ENCODE results near the gene ALDH8A1.

The ALDH8A1 gene

GRCh38 chr6:134964451-134965203, 14.7 kb upstream of the ALDH8A1 start:
- Mint-ChIP-seq H3K36me3 (peaks cover 48 to 67% of the 10 kb centered on the region in 2 donors), H3K4me1 (no peaks in the 10 kb centered on the region), H3K27ac (no peak overlapping the region), H3K4me3 (no peak overlapping the region), H3K27me3 (no peaks in the 10 kb centered on the region), H3K9me3 (peaks cover 8 to 10% of the 10 kb centered on the region in 2 donors)
- no peak for ATAC-seq (replicated peaks)
- no peak for DNase-seq

DNA sequence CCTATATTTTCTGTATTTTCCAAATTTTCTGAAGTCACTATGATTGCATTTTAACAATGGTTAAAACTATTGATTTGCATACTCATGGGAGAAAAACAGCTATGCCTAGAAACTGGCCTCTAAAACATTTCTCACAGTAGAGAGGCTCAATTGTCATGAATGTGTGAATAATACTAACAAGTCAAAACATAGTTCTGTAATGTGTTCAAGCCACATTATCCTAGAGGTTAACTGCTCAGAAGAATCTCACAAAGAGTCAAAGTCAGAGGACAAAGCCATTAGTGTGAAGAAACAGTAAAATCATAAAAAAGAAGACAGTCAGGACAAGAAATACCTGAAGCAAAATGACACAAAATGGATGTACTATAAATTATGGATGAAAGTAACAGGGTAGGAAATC, 12.5 kb upstream of the ALDH8A1 start:
- Mint-ChIP-seq H3K4me3 (no peak overlapping the region), H3K27me3 (no peaks in the 10 kb centered on the region), H3K27ac (no peak overlapping the region), H3K9me3 (peaks cover 8 to 10% of the 10 kb centered on the region in 2 donors), H3K36me3 (peaks cover 43 to 62% of the 10 kb centered on the region in 2 donors), H3K4me1 (no peaks in the 10 kb centered on the region)
- ATAC-seq (replicated peaks) (no peak), DNase-seq (no peak)

GRCh38 chr6:134961366-134961765, 11.5 kb upstream of the ALDH8A1 start:
- Mint-ChIP-seq H3K36me3 (peaks cover 37 to 59% of the 10 kb centered on the region in 2 donors), H3K9me3 (peaks cover 8 to 10% of the 10 kb centered on the region in 2 donors), H3K4me3 (no peak overlapping the region), H3K27ac (no peak overlapping the region), H3K4me1 (no peaks in the 10 kb centered on the region), H3K27me3 (no peaks in the 10 kb centered on the region)
- DNase-seq = no peak
- no peak for ATAC-seq (replicated peaks)

GRCh38 chr6:134959603-134960002, 9.7 kb upstream of the ALDH8A1 start:
- peaks cover 8 to 10% of the 10 kb centered on the region in 2 donors for H3K9me3 Mint-ChIP-seq
- H3K27ac Mint-ChIP-seq = no peak overlapping the region
- DNase-seq (no peak), ATAC-seq (replicated peaks) (no peak)
- no peak overlapping the region for H3K4me3 Mint-ChIP-seq
- no peaks in the 10 kb centered on the region for H3K4me1 Mint-ChIP-seq
- peaks cover 37 to 51% of the 10 kb centered on the region in 2 donors for H3K36me3 Mint-ChIP-seq
- no peaks in the 10 kb centered on the region for H3K27me3 Mint-ChIP-seq

DNA sequence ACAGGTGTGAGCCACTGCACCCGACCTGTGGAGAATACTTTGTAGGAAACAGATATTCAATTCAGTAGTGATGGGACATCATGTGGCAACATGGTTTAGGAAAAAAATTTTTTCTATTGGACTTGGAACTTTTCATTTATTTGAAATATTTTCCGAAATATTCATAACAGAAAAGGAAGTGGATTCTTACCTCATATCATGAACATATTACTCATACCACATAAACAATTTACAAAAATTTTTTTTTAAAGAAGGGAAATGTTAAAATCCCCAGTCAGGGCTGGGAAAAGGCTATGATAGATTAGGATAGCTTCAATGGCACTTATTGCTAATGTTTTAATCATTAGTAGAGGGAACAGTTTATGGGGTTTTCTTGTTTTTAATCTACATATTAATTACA, 6.8 kb upstream of the ALDH8A1 start:
- Mint-ChIP-seq H3K4me3 (no peak overlapping the region), H3K36me3 (peaks cover 14 to 23% of the 10 kb centered on the region in 2 donors), H3K4me1 (no peaks in the 10 kb centered on the region), H3K9me3 (peaks cover 8 to 10% of the 10 kb centered on the region in 2 donors), H3K27ac (no peak overlapping the region), H3K27me3 (no peaks in the 10 kb centered on the region)
- no peak for DNase-seq
- no peak for ATAC-seq (replicated peaks)

DNA sequence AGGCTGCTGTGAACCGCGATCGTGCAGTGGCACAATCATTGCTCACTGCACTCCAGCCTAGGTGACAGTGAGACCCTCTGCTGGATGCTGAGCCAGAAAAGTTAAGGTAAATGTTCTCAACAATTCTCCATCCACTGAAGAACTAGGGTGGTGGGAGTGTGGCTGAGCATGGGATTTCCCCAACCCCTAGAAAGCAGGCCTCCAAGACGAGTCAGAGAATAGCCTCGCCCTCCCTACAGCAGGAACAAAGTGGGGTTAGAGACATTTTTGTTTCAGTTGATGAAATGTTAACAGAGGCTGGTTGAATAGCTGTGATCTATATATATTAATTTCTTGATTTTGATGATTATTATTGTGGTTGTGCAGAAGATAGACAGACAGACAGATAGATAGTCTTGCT, 6.1 kb upstream of the ALDH8A1 start:
- H3K4me3 Mint-ChIP-seq = no peak overlapping the region

GRCh38 chr6:134954272-134955000, 4.5 kb upstream of the ALDH8A1 start:
- Mint-ChIP-seq H3K36me3 (peaks cover under 1 to 5% of the 10 kb centered on the region in 2 donors), H3K4me3 (no peak overlapping the region), H3K9me3 (no peaks in the 10 kb centered on the region), H3K27me3 (no peaks in the 10 kb centered on the region), H3K4me1 (no peaks in the 10 kb centered on the region), H3K27ac (no peak overlapping the region)
- no peak for ATAC-seq (replicated peaks)
- no peak for DNase-seq

More for the DNA sequence above, 6.1 kb upstream of the ALDH8A1 start:
- Mint-ChIP-seq H3K36me3 (peaks cover 8 to 17% of the 10 kb centered on the region in 2 donors), H3K4me1 (no peaks in the 10 kb centered on the region), H3K9me3 (peaks cover 3 to 4% of the 10 kb centered on the region in 2 donors), H3K27ac (no peak overlapping the region), H3K27me3 (no peaks in the 10 kb centered on the region)
- DNase-seq (no peak), ATAC-seq (replicated peaks) (peak in 1 of 2 donors; percentile 50)

GRCh38 chr6:134951494-134952263, 1.8 kb upstream of the ALDH8A1 start:
- H3K4me1 Mint-ChIP-seq = no peaks in the 10 kb centered on the region
- no peaks in the 10 kb centered on the region for H3K36me3 Mint-ChIP-seq
- peaks cover 2 to 4% of the 10 kb centered on the region in 2 donors for H3K9me3 Mint-ChIP-seq
- ATAC-seq (replicated peaks) (no peak), DNase-seq (no peak)
- H3K4me3 Mint-ChIP-seq = no peak overlapping the region
- no peak overlapping the region for H3K27ac Mint-ChIP-seq
- no peaks in the 10 kb centered on the region for H3K27me3 Mint-ChIP-seq

DNA sequence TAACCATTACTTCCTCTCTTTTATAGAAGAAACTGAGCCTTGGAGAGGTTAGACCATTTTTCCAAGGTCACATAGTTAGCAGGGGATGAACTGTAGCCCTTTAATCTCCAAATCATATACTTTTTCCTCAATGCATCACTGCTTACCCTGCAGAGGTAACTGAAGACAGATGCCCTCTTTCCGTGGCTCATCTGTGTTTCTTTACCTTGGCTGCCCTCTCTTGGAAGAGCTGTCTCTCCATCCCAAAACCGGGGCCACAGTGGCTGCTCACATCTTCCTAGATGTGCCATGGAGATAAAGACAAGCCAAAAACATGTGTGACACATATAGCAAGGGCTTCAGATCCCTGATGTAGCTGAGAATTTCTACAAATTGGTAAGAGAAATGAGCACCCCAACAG, 581 bp upstream of the ALDH8A1 start:
- H3K36me3 Mint-ChIP-seq = peaks cover 0 to 1% of the 10 kb centered on the region in 2 donors
- H3K27ac Mint-ChIP-seq = no peak overlapping the region
- H3K4me1 Mint-ChIP-seq = no peaks in the 10 kb centered on the region
- H3K4me3 Mint-ChIP-seq = no peak overlapping the region
- H3K27me3 Mint-ChIP-seq = no peaks in the 10 kb centered on the region
- DNase-seq (no peak), ATAC-seq (replicated peaks) (no peak)
- peaks cover 2 to 6% of the 10 kb centered on the region in 2 donors for H3K9me3 Mint-ChIP-seq

DNA sequence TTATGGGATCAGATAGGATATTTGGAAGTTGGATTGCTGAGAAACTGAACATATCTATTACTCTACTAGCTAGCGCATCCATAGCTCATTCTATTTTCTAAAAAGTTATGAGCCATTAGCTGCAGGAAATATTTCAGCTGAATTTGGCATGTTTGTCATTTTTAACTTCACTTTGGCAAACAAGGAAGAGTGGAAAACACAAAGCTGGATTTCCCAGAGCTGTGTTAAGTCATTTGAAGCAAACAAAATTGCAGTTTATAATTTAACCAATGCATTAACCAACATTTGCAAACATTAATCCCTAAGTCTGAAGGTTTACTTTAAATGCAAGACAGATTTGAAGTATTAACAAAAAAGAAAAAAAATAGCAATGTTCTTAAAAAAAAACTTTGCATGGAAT, 1.2 kb downstream of the ALDH8A1 start:
- Mint-ChIP-seq H3K4me1 (no peaks in the 10 kb centered on the region), H3K27me3 (no peaks in the 10 kb centered on the region), H3K4me3 (no peak overlapping the region), H3K9me3 (peaks cover 2 to 6% of the 10 kb centered on the region in 2 donors), H3K36me3 (peaks cover 0 to 1% of the 10 kb centered on the region in 2 donors), H3K27ac (no peak overlapping the region)
- DNase-seq (no peak), ATAC-seq (replicated peaks) (no peak)

DNA sequence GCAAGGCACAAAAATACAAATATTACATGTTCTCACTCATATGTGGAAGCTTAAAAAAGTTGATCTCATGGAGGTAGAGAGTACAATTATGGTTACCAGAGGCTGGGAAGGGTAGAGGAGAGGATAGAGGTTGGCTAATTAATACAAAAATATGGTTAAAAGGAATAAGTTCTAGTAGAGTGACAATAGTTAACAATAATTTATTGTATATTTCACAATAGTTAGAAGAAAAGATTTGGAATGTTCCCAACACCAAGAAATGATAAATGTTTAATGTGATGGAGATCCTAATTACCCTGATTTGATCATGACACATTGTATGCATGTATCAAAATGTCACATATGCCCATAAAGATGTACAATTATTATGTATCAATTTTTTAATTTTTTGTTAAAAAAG, 1.8 kb downstream of the ALDH8A1 start:
- H3K9me3 Mint-ChIP-seq = peaks cover 2 to 6% of the 10 kb centered on the region in 2 donors
- ATAC-seq (replicated peaks) (no peak), DNase-seq (no peak)

GRCh38 chr6:134945045-134945444, 4.9 kb downstream of the ALDH8A1 start:
- peaks cover 0 to 1% of the 10 kb centered on the region in 2 donors for H3K36me3 Mint-ChIP-seq
- H3K27ac Mint-ChIP-seq = no peak overlapping the region
- H3K27me3 Mint-ChIP-seq = no peaks in the 10 kb centered on the region
- DNase-seq = no peak
- H3K4me3 Mint-ChIP-seq = no peak overlapping the region
- no peaks in the 10 kb centered on the region for H3K4me1 Mint-ChIP-seq
- no peak for ATAC-seq (replicated peaks)
- peaks cover 2 to 6% of the 10 kb centered on the region in 2 donors for H3K9me3 Mint-ChIP-seq

More for the DNA sequence above, 1.8 kb downstream of the ALDH8A1 start:
- peaks cover 0 to 1% of the 10 kb centered on the region in 2 donors for H3K36me3 Mint-ChIP-seq
- no peaks in the 10 kb centered on the region for H3K27me3 Mint-ChIP-seq
- H3K4me3 Mint-ChIP-seq = no peak overlapping the region
- no peak overlapping the region for H3K27ac Mint-ChIP-seq
- no peaks in the 10 kb centered on the region for H3K4me1 Mint-ChIP-seq

DNA sequence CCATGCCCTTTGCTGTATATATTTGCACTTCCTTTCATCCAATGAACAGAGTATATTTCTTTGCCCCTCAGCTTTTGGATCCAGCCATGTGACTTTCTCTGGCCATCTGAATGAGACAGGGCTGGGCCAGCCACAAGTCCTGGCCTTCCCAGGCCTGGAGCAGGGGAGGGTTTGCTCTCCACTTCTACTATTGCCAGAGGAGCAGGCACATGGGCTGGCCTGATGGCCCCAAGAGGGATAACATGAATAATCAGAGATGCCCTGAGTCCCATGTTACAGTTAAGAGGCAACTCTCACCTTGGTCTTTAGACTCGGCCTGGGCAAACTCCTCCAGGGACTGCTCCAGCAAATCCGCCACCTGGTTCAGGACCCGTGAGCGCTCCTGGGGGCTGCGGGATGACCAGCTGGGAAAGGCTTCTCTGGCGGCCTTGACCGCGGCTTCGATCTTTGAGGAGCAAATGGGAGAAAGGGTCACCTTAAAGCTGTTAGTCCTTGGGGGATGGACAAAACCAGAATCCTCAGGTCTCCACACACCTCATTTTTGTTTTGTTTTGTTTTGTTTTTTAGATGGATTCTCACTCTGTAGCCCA, 6.3 kb downstream of the ALDH8A1 start:
- DNase-seq = no peak
- H3K27me3 Mint-ChIP-seq = no peaks in the 10 kb centered on the region
- H3K27ac Mint-ChIP-seq = peak overlapping the region; percentile 27
- ATAC-seq (replicated peaks) = no peak
- peaks cover 4 to 6% of the 10 kb centered on the region in 2 donors for H3K9me3 Mint-ChIP-seq
- no peak overlapping the region for H3K4me3 Mint-ChIP-seq
- H3K4me1 Mint-ChIP-seq = peaks cover 6 to 7% of the 10 kb centered on the region in 2 donors
- peaks cover 1 to 3% of the 10 kb centered on the region in 2 donors for H3K36me3 Mint-ChIP-seq

DNA sequence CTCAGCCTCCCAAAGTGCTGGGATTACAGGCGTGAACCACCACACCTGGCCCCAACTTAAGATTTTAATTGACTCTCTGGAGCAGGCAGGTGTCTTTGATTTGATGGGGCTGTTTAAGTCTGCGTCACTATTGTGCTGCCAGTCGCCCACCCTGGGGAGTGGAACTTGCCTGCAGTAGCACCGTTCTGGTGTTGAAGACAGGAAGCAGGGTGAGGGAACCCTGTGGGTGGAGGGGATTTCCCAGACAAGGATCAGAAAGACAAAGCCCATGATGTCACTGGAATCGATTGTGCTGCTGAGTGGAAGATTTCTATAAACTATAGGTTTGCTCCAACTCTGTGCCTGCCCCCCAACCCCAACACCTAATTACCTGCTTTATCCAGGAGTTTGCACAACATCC, 11.0 kb downstream of the ALDH8A1 start:
- H3K27ac Mint-ChIP-seq = peak overlapping the region; percentile 59
- no peak overlapping the region for H3K4me3 Mint-ChIP-seq
- ATAC-seq (replicated peaks) (peak; percentile 85 to 98), DNase-seq (peak; percentile 48)
- peaks cover 0 to 2% of the 10 kb centered on the region in 2 donors for H3K9me3 Mint-ChIP-seq
- H3K4me1 Mint-ChIP-seq = peaks cover 6 to 7% of the 10 kb centered on the region in 2 donors
- H3K36me3 Mint-ChIP-seq = peaks cover 0 to 3% of the 10 kb centered on the region in 2 donors
- H3K27me3 Mint-ChIP-seq = no peaks in the 10 kb centered on the region
